ENCODE data around the gene AEBP1.

Gene AEBP1

DNA sequence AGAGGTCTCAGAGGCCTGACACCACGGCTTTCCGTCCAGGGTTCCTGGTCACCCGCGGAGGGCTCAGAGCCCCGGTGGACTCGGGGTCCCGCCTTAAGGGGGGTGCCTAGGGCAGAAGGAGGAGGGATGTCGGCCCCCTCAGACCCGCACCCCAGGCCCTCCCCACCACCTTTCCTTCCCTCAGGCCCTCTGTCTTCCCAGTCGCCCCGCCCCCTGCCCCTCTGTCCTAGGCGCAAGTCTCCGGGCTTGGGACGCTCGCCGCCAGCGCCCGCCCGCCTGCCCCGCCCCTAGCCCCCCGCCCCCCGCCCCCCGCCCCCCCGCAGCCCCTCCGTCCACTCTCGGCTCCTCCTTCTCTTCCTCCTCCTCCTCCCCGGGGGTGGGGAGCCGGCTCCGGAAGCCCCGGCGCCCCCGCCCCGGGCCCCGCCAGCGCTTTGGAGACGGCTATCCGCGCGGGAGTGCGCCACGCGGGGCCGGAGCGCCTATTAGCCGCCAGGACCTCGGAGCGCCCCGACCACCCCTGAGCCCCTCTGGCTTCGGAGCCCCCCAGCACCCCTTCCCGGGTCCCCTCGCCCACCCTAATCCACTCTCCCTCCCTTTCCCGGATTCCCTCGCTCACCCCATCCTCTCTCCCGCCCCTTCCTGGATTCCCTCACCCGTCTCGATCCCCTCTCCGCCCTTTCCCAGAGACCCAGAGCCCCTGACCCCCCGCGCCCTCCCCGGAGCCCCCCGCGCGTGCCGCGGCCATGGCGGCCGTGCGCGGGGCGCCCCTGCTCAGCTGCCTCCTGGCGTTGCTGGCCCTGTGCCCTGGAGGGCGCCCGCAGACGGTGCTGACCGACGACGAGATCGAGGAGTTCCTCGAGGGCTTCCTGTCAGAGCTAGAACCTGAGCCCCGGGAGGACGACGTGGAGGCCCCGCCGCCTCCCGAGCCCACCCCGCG is at the start of gene AEBP1:
AEBP1 (plus strand) TSS at position 423 of the 937 bp plus-strand sequence; CDS start at position 744, 321 bp downstream.
- in situ Hi-C loops (cut with HindIII; ENCODE audit: low pct_unique_long_range_greater_than_20kb, low sequenced_read_pairs) = no loop called here
- no peak for DNase-seq (ENCODE audit: low read depth in 1 of 2, low spot score in 1 of 2)
- TF ChIP-seq JUND (IDR thresholded peaks at IDR 0.05; ENCODE audit: low read depth) = no peak

DNA sequence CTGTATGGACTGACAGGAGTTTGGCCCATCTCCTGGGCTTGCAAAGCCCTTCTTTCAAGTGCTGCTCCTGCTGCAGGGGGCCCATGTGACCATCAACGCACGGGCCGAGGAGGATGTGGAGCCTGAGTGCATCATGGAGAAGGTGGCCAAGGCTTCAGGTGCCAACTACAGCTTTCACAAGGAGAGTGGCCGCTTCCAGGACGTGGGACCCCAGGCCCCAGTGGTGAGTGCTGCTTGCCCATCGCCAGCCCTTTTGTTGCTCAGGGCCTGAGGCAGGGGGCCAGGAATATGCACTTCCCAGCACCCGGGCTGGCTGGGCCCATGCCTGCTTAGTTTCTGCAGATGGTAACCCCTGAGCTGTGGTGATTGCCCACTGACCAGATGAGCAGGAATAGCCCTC is 47.5 kb upstream of the AEBP1 start:
- TF ChIP-seq JUND (IDR thresholded peaks at IDR 0.05; ENCODE audit: low read depth) = no peak
- DNase-seq (ENCODE audit: low read depth in 1 of 2, low spot score in 1 of 2) = no peak
- in situ Hi-C loops (cut with HindIII; ENCODE audit: low pct_unique_long_range_greater_than_20kb, low sequenced_read_pairs) = no loop called here

DNA sequence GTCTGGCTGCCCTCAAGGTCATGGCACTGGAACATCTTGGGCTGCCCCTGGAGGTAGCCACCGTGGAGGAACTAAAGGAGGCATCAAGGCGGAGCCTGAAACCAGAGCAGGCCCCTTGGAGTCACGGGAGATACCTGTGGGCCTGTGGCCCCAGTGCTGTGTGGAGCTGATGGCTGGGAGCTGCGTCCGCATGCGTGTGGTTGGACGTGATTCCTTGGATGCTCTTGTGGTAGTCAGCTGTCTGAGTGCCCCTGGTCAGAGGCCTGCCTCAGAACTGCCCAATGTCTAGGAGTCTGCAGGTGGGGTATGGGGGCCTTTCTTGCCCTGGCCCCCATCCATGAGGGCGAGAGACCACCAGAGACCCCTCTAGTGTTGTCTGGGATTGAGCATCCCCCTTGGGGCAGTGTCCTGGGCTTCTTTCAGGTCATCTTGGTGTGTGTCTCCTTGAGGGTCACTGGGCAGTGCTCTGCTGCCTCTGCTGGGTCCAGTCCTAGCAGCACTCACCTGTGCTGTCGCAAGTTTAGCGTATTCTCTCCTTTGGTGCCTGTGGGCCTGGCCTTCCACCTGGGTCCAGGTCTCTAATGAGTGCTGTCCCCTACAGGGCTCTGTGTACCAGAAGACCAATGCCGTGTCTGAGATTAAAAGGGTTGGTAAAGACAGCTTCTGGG is 46.8 kb upstream of the AEBP1 start:
- in situ Hi-C loops (cut with HindIII; ENCODE audit: low pct_unique_long_range_greater_than_20kb, low sequenced_read_pairs) = no loop called here
- no peak for DNase-seq (ENCODE audit: low read depth in 1 of 2, low spot score in 1 of 2)
- no peak for TF ChIP-seq JUND (IDR thresholded peaks at IDR 0.05; ENCODE audit: low read depth)

DNA sequence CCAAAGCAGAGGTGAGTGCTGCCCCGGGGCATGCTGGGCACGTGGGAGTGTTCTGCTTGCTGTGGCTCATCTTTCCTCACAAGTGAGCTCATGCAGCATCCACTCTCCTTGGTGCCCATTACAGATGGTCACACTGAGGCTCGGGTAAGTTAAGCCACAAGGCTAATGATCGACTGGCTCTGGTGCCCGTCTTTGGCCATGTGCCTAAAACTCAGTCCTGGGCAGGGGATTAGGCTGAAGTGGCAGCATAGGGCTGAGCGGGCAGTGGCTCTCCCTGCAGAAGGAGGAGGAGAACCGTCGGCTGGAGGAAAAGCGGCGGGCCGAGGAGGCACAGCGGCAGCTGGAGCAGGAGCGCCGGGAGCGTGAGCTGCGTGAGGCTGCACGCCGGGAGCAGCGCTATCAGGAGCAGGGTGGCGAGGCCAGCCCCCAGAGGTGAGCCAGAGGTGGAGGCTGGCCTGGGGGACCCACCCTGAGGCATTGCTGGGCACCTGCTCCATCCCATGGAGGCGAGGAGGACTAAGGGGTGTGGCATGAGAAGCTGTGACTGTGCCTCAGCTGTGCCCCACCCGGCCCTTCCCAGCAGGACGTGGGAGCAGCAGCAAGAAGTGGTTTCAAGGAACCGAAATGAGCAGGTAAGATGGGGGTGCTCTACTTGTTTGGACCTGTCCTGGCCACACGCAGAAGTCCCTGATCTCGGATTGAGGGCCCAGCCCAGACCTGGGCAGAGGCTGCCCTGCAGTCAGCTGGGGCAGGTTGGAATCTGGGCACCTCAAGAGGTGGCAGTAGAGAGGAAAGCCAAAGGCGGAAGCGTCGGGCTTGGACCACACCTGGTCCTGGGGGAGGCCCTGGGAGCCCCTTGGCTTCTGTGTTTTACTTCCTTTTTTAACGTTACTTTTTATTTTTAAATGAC is 46.0 kb upstream of the AEBP1 start:
- TF ChIP-seq JUND (IDR thresholded peaks at IDR 0.05; ENCODE audit: low read depth) = no peak
- in situ Hi-C loops (cut with HindIII; ENCODE audit: low pct_unique_long_range_greater_than_20kb, low sequenced_read_pairs) = no loop called here
- no peak for DNase-seq (ENCODE audit: low read depth in 1 of 2, low spot score in 1 of 2)

DNA sequence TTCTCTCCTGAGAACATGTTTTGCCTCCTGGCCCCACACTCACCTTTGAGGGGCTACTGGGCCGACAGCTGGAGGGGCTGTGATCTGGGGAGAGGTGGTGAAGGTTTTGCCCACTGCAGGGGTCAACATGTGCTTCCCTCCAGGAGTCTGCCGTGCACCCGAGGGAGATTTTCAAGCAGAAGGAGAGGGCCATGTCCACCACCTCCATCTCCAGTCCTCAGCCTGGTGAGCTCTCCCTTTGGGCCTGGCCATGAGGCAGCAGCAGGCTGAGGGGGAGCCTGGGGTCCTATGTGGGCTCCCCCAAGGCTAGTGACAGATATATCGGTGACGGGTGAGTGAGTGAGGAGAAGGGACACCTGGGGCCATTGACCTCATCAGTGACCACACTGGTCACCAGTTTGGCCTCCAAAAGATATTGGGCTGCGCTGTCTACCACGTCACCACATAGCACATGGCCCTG is 45.4 kb upstream of the AEBP1 start:
- no peak for DNase-seq (ENCODE audit: low read depth in 1 of 2, low spot score in 1 of 2)
- TF ChIP-seq JUND (IDR thresholded peaks at IDR 0.05; ENCODE audit: low read depth) = no peak
- in situ Hi-C loops (cut with HindIII; ENCODE audit: low pct_unique_long_range_greater_than_20kb, low sequenced_read_pairs) = no loop called here

DNA sequence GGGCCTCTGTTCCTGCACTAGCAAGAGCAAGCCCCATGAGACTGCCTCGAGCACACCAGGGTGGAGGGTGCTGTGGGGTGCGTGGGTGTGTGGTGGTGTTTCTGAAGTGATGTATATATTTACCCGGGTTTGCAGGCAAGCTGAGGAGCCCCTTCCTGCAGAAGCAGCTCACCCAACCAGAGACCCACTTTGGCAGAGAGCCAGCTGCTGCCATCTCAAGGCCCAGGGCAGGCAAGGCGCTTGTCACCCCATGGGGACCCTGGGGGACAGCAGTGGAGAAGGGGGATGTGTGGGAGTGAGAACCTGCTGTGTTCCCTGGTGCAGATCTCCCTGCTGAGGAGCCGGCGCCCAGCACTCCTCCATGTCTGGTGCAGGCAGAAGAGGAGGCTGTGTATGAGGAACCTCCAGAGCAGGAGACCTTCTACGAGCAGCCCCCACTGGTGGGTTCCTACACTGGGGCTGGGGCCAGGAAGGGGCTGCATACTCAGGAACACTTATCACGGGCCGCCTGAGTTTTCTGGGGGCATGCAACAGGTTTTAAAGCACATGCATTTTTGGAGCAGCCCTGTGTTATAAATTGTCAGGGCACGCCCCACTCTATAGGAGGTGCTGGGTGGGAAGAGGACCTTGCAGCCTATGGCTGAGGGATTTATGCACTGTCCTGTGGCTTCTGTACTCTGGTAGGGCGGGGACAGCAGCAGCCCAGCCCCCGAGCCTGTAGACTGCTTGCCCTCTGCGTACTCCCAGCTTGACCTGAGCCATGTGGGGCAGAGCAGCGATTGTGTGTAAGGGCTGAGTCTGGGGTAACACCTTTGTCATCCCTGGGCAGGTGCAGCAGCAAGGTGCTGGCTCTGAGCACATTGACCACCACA is 44.7 kb upstream of the AEBP1 start:
- in situ Hi-C loops (cut with HindIII; ENCODE audit: low pct_unique_long_range_greater_than_20kb, low sequenced_read_pairs) = no loop called here

DNA sequence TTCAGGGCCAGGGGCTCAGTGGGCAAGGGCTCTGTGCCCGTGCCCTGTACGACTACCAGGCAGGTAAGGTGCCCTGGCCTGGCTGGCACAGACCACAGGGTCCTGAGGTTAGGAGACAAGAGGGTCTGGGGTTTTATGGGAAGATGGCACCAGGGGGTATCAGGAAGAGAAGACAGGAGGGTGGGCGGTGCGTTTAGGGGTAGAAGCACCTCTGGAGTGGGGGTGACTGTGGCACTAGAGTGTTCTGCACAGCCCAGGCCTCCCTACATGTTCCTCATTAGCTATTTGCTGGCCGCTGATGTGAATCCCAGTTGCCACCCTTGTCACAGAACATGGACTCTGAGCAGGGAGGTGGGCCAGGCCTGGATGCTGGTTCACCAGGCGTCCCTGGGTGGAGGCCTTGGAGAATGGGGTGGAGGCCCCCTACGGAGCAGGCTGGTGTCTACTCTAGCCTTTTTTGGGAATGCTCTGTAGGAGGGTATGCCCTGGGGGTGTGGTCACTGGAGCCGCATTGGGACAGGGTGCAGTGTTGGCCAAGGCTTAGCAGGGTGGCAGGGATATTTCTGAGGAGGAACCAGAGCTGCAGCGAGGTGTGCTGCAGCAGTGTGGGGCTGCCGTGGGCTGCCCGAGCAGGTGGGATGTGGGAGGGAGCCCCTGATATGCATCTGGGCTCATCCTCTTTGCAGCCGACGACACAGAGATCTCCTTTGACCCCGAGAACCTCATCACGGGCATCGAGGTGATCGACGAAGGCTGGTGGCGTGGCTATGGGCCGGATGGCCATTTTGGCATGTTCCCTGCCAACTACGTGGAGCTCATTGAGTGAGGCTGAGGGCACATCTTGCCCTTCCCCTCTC is 43.8 kb upstream of the AEBP1 start:
- TF ChIP-seq JUND (IDR thresholded peaks at IDR 0.05; ENCODE audit: low read depth) = no peak
- in situ Hi-C loops (cut with HindIII; ENCODE audit: low pct_unique_long_range_greater_than_20kb, low sequenced_read_pairs) = no loop called here

More for the DNA sequence above, 44.7 kb upstream of the AEBP1 start:
- TF ChIP-seq JUND (IDR thresholded peaks at IDR 0.05; ENCODE audit: low read depth) = no peak
- DNase-seq (ENCODE audit: low read depth in 1 of 2, low spot score in 1 of 2) = no peak

DNA sequence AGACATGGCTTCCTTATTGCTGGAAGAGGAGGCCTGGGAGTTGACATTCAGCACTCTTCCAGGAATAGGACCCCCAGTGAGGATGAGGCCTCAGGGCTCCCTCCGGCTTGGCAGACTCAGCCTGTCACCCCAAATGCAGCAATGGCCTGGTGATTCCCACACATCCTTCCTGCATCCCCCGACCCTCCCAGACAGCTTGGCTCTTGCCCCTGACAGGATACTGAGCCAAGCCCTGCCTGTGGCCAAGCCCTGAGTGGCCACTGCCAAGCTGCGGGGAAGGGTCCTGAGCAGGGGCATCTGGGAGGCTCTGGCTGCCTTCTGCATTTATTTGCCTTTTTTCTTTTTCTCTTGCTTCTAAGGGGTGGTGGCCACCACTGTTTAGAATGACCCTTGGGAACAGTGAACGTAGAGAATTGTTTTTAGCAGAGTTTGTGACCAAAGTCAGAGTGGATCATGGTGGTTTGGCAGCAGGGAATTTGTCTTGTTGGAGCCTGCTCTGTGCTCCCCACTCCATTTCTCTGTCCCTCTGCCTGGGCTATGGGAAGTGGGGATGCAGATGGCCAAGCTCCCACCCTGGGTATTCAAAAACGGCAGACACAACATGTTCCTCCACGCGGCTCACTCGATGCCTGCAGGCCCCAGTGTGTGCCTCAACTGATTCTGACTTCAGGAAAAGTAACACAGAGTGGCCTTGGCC is 43.0 kb upstream of the AEBP1 start:
- no peak for TF ChIP-seq JUND (IDR thresholded peaks at IDR 0.05; ENCODE audit: low read depth)
- in situ Hi-C loops (cut with HindIII; ENCODE audit: low pct_unique_long_range_greater_than_20kb, low sequenced_read_pairs) = no loop called here
- DNase-seq (ENCODE audit: low read depth in 1 of 2, low spot score in 1 of 2) = no peak

More for the DNA sequence above, 43.8 kb upstream of the AEBP1 start:
- no peak for DNase-seq (ENCODE audit: low read depth in 1 of 2, low spot score in 1 of 2)

DNA sequence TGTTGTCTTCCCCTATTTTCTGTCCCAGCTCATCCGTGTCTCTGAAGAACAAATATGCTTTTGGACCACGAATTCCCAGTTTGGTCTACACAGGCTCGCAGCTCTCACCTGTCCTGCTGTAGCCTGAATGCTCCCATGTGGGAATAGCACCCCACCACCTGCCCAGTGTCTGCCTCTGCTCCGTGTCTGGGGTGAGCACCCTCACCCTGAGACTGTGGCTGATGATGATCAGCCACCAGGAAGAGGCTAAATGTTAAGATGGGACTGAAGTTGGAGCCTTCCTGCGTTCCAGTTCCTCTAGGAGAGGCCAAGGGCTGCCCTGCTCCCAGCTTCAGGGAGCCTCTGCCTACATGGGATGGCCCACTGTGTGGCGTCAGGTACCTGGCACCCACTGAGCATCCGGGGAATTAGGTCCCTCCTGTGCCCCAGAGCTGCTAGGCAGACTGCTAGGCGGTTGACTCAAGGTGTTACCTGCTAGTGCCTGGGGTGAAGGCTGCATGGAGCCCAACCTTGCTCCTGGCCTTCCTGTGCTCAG is 42.4 kb upstream of the AEBP1 start:
- TF ChIP-seq JUND (IDR thresholded peaks at IDR 0.05; ENCODE audit: low read depth) = no peak
- in situ Hi-C loops (cut with HindIII; ENCODE audit: low pct_unique_long_range_greater_than_20kb, low sequenced_read_pairs) = no loop called here
- no peak for DNase-seq (ENCODE audit: low read depth in 1 of 2, low spot score in 1 of 2)

Data from T47D (cell line).